ENCODE results near the gene ENAH.

The ENAH gene

DNA sequence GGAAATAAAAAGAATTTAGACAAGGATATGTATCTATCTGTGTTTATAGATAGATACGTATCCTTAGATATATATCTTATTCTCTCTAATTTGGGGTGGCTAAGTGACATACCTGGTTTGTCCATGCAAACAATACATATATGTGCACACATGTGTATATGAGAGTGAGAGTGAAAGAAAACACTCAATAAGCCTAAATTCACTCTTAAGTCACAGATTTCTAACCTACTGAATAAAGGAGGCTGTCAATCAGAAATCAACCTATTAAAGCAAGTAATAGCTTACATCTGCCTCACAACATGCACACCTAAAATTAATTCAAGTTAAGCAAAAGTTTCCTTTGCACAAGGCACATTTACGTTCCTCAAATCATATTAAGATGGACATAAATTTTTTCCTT lies 118.2 kb downstream of the ENAH start:
- peaks cover 4% of the 10 kb centered on the region for H3K27me3 ChIP-seq (ENCODE audit: insufficient read depth, poor library complexity, severe bottlenecking)
- H3K27ac ChIP-seq (replicated peaks): no peak overlapping the region
- no peak overlapping the region for H3K4me3 ChIP-seq (replicated peaks; ENCODE audit: insufficient read depth, low read length)
- DNase-seq (ENCODE audit: low read depth in 1 of 2, low spot score in 1 of 2): no peak
- TF ChIP-seq, protein P1, sequence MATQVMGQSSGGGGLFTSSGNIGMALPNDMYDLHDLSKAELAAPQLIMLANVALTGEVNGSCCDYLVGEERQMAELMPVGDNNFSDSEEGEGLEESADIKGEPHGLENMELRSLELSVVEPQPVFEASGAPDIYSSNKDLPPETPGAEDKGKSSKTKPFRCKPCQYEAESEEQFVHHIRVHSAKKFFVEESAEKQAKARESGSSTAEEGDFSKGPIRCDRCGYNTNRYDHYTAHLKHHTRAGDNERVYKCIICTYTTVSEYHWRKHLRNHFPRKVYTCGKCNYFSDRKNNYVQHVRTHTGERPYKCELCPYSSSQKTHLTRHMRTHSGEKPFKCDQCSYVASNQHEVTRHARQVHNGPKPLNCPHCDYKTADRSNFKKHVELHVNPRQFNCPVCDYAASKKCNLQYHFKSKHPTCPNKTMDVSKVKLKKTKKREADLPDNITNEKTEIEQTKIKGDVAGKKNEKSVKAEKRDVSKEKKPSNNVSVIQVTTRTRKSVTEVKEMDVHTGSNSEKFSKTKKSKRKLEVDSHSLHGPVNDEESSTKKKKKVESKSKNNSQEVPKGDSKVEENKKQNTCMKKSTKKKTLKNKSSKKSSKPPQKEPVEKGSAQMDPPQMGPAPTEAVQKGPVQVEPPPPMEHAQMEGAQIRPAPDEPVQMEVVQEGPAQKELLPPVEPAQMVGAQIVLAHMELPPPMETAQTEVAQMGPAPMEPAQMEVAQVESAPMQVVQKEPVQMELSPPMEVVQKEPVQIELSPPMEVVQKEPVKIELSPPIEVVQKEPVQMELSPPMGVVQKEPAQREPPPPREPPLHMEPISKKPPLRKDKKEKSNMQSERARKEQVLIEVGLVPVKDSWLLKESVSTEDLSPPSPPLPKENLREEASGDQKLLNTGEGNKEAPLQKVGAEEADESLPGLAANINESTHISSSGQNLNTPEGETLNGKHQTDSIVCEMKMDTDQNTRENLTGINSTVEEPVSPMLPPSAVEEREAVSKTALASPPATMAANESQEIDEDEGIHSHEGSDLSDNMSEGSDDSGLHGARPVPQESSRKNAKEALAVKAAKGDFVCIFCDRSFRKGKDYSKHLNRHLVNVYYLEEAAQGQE (IDR thresholded peaks at IDR 0.05; ENCODE audit: insufficient replicate concordance, low read depth): no peak
- TF ChIP-seq, protein P2, sequence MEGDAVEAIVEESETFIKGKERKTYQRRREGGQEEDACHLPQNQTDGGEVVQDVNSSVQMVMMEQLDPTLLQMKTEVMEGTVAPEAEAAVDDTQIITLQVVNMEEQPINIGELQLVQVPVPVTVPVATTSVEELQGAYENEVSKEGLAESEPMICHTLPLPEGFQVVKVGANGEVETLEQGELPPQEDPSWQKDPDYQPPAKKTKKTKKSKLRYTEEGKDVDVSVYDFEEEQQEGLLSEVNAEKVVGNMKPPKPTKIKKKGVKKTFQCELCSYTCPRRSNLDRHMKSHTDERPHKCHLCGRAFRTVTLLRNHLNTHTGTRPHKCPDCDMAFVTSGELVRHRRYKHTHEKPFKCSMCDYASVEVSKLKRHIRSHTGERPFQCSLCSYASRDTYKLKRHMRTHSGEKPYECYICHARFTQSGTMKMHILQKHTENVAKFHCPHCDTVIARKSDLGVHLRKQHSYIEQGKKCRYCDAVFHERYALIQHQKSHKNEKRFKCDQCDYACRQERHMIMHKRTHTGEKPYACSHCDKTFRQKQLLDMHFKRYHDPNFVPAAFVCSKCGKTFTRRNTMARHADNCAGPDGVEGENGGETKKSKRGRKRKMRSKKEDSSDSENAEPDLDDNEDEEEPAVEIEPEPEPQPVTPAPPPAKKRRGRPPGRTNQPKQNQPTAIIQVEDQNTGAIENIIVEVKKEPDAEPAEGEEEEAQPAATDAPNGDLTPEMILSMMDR (IDR thresholded peaks at IDR 0.05; ENCODE audit: insufficient read depth, low read length): no peak
- no peak for TF ChIP-seq POLR2AphosphoS5 (IDR thresholded peaks at IDR 0.05; ENCODE audit: low read depth)
- TF ChIP-seq GABPA (IDR thresholded peaks at IDR 0.05; ENCODE audit: low read depth): no peak
- TF ChIP-seq SPI1 (IDR thresholded peaks at IDR 0.05; ENCODE audit: borderline replicate concordance, low read depth): no peak

DNA sequence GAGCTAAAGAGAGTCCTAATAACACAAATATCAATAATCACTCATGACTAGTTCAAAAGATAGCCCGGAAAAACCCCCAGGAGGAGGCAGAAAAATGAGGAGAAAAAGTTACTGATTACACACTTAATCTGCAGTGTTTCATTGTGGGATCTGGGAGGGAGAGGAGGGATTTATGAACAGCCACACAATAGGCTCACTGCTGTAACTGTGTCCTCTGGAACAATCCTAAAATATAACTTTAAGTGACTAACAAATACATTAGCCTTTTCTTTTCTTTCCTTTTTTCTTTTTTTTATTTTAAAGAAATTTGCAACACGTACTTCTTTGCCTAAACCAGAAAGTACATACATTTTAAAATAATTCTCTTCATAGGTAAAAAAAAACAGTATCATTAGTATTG lies 118.8 kb downstream of the ENAH start:
- no peak for DNase-seq (ENCODE audit: low read depth in 1 of 2, low spot score in 1 of 2)
- Histone ChIP-seq H3K27me3 (ENCODE audit: insufficient read depth, poor library complexity, severe bottlenecking) (peaks cover 4% of the 10 kb centered on the region), H3K27ac (replicated peaks) (no peak overlapping the region), H3K4me3 (replicated peaks; ENCODE audit: insufficient read depth, low read length) (no peak overlapping the region)
- no peak for TF ChIP-seq GABPA (IDR thresholded peaks at IDR 0.05; ENCODE audit: low read depth)
- TF ChIP-seq, protein P2 (IDR thresholded peaks at IDR 0.05; ENCODE audit: insufficient read depth, low read length): no peak
- TF ChIP-seq, protein P1 (IDR thresholded peaks at IDR 0.05; ENCODE audit: insufficient replicate concordance, low read depth): no peak
- TF ChIP-seq SPI1 (IDR thresholded peaks at IDR 0.05; ENCODE audit: borderline replicate concordance, low read depth): no peak
- TF ChIP-seq POLR2AphosphoS5 (IDR thresholded peaks at IDR 0.05; ENCODE audit: low read depth): no peak

DNA sequence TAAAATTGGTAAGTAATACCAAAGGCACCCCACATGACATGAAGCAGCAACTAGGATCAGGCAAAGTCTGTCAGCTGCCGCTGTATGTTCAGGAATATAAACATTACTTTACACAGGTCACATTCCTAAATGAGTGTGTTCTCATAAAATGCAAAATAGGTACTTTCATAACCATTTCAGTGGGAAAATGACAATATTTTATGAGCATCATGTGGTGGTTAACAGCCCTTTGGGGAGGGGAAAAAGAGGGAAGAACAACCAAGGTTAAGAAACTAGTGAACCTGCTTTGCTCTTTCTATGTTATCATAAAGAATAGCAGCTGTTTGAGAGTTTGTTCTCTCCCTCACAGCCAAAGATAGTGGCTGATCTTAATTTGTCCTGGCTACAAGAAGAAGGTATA lies 119.7 kb downstream of the ENAH start:
- no peak overlapping the region for H3K27ac ChIP-seq (replicated peaks)
- TF ChIP-seq GABPA (IDR thresholded peaks at IDR 0.05; ENCODE audit: low read depth): no peak
- TF ChIP-seq, protein P2 (IDR thresholded peaks at IDR 0.05; ENCODE audit: insufficient read depth, low read length): no peak
- no peak for TF ChIP-seq POLR2AphosphoS5 (IDR thresholded peaks at IDR 0.05; ENCODE audit: low read depth)
- TF ChIP-seq, protein P1 (IDR thresholded peaks at IDR 0.05; ENCODE audit: insufficient replicate concordance, low read depth): no peak
- no peak for TF ChIP-seq SPI1 (IDR thresholded peaks at IDR 0.05; ENCODE audit: borderline replicate concordance, low read depth)

More for the DNA sequence above, 119.7 kb downstream of the ENAH start:
- no peak for DNase-seq (ENCODE audit: low read depth in 1 of 2, low spot score in 1 of 2)
- Histone ChIP-seq H3K27me3 (ENCODE audit: insufficient read depth, poor library complexity, severe bottlenecking) (peaks cover 4% of the 10 kb centered on the region), H3K4me3 (replicated peaks; ENCODE audit: insufficient read depth, low read length) (no peak overlapping the region)

Measured in HL-60 (cell line).